HCT116 (cell line): ENCODE measurements around the gene BMP2K. TPM values are rescaled to one million over a fixed set of nuclear protein-coding genes. Genes with fewer than 3 reads are reported as not detected.

Source experiments
- ATAC-seq: fragments of 200-7000 bp; cut with Tn5 transposase; 2 replicates; pipeline ENCODE4 v1.9.1; 2020; ENCODE audit warnings: mild to moderate bottlenecking, moderate library complexity
- BruUV-seq: library from RNA; stranded (reverse); fragments of 400-500 nt; replicated peaks from 2 replicates; lab custom pipeline; 2021; lab: Mats Ljungman, UMichigan
- CTCF ChIA-PET: fragments of 300-600 bp; sonication (Branson Sonifier 250); formaldehyde crosslinking; loops from one replicate; lab custom pipeline; 2021; ENCODE audit warnings: antibody characterized with exemption; lab: Charles Lee
- POLR2A ChIA-PET: fragments of 300-600, 350-600 bp; sonication (Branson Sonifier 250); formaldehyde crosslinking; loops from one replicate; lab custom pipeline; 2021; ENCODE audit warnings: antibody characterized with exemption; lab: Charles Lee
- RAD21 ChIA-PET, 2 experiments: fragments of 300-600 bp; sonication (Branson Sonifier 250); formaldehyde crosslinking; loops; one replicate each; lab custom pipeline; 2023; ENCODE audit warnings: low total read pairs in 2 of 2; ENCODE audit not compliant: uncharacterized antibody in 2 of 2, unreplicated experiment in 2 of 2, low non-redundant PET in 1 of 2; lab: Charles Lee
- DNase-seq: peaks from one replicate; pipeline ENCODE4 v3.0.0-alpha.2; 2010; ENCODE audit warnings: low read depth, low spot score
- H2AFZ ChIP-seq: fragments of 200-600 bp; shearing (Covaris generic), sonication (generic); 2 replicates; pipeline ENCODE4 v1.6.1; 2017; ENCODE audit warnings: low read depth, mixed run types, mixed read lengths, antibody characterized with exemption, low read length; ENCODE audit not compliant: poor library complexity, severe bottlenecking
- H3K27ac ChIP-seq: 2 replicates; pipeline ENCODE4 v1.5.1; 2012; ENCODE audit warnings: low read depth, low read length
- H3K27me3 ChIP-seq: fragments of 200-600 bp; sonication (generic); 2 replicates; pipeline ENCODE4 v1.6.1; 2016; ENCODE audit warnings: mixed run types, low read length, mixed read lengths; ENCODE audit not compliant: insufficient read depth
- H3K36me3 ChIP-seq, 2 experiments: fragments of 200-500 bp in 1 of 2; fragments of 200-600 bp in 1 of 2; sonication (Bioruptor generic) in 1 of 2; sonication (generic) in 1 of 2; 2 replicates each; pipeline versions ENCODE4 v1.5.1 to v1.6.1; 2014 to 2016; ENCODE audit warnings: low read length in 2 of 2, inconsistent platforms in 1 of 2, mixed read lengths in 1 of 2, mixed run types in 1 of 2; ENCODE audit not compliant: insufficient read depth in 2 of 2, control insufficient read depth in 1 of 2
- H3K4me1 ChIP-seq, 2 experiments: fragments of 200-600 bp in 1 of 2; sonication (generic) in 1 of 2; 2 replicates each; pipeline versions ENCODE4 v1.5.1 to v1.6.1; 2012 to 2017; ENCODE audit warnings: low read length in 2 of 2, inconsistent platforms in 1 of 2, mild to moderate bottlenecking in 1 of 2, mixed read lengths in 1 of 2, mixed run types in 1 of 2, moderate library complexity in 1 of 2; ENCODE audit not compliant: insufficient read depth in 2 of 2, control insufficient read depth in 1 of 2
- H3K4me2 ChIP-seq: fragments of 200-600 bp; sonication (generic); 2 replicates; pipeline ENCODE4 v1.6.1; 2017; ENCODE audit warnings: mixed run types, low read length, mixed read lengths
- H3K4me3 ChIP-seq, 2 experiments: fragments of 200-600 bp in 1 of 2; sonication (generic) in 1 of 2; replicated peaks in 1 of 2; 2 replicates each; pipeline ENCODE4 v1.5.1; 2011 to 2016; ENCODE audit warnings: low read length in 2 of 2, control low read depth in 1 of 2, low read depth in 1 of 2, mild to moderate bottlenecking in 1 of 2, mixed read lengths in 1 of 2, mixed run types in 1 of 2
- H3K79me2 ChIP-seq: fragments of 200-600 bp; sonication (generic); 2 replicates; pipeline ENCODE4 v1.6.1; 2017; ENCODE audit warnings: mild to moderate bottlenecking, mixed run types, low read length, moderate library complexity, mixed read lengths; ENCODE audit not compliant: insufficient read depth
- H3K9ac ChIP-seq: fragments of 200-600 bp; sonication (generic); 2 replicates; pipeline ENCODE4 v1.6.1; 2016; ENCODE audit warnings: low read length, mixed read lengths
- H3K9me2 ChIP-seq: fragments of 200-600 bp; sonication (generic), shearing (Covaris generic); 2 replicates; pipeline ENCODE4 v1.6.1; 2017; ENCODE audit warnings: mixed run types, mild to moderate bottlenecking, moderate library complexity; ENCODE audit not compliant: insufficient read depth
- H3K9me3 ChIP-seq, 2 experiments: fragments of 200-500 bp in 1 of 2; fragments of 200-600 bp in 1 of 2; sonication (Bioruptor generic) in 1 of 2; sonication (generic) in 1 of 2; 2 replicates each; pipeline ENCODE4 v1.6.1; 2014 to 2017; ENCODE audit warnings: low read length in 2 of 2, mixed read lengths in 2 of 2, inconsistent platforms in 1 of 2, low read depth in 1 of 2, mild to moderate bottlenecking in 1 of 2, mixed run types in 1 of 2, moderate library complexity in 1 of 2; ENCODE audit not compliant: control insufficient read depth in 1 of 2, insufficient read depth in 1 of 2
- H4K20me1 ChIP-seq: fragments of 200-600 bp; sonication (generic), shearing (Covaris generic); 2 replicates; pipeline ENCODE4 v1.6.1; 2017; ENCODE audit warnings: mixed run types, mild to moderate bottlenecking, moderate library complexity; ENCODE audit not compliant: insufficient read depth
- EGR1 ChIP-seq: IDR thresholded peaks from 2 replicates; pipeline ENCODE4 v1.6.1; 2012; ENCODE audit warnings: low read depth
- ELF1 ChIP-seq: IDR thresholded peaks from 2 replicates; pipeline ENCODE4 v1.6.1; 2012; ENCODE audit warnings: low read depth, borderline replicate concordance
- EZH2 ChIP-seq: fragments of 200-600 bp; sonication (generic); IDR thresholded peaks from 2 replicates; pipeline ENCODE4 v1.6.1; 2017; ENCODE audit warnings: antibody characterized with exemption, mixed run types
- JUND ChIP-seq: IDR thresholded peaks from 2 replicates; pipeline ENCODE4 v1.6.1; 2012
- SP1 ChIP-seq: IDR thresholded peaks from 2 replicates; pipeline ENCODE4 v1.6.1; 2012; ENCODE audit warnings: low read depth
- SRF ChIP-seq: IDR thresholded peaks from 2 replicates; pipeline ENCODE4 v1.6.1; 2012; ENCODE audit warnings: low read depth
- YY1 ChIP-seq: IDR thresholded peaks from 2 replicates; pipeline ENCODE4 v1.6.1; 2011; ENCODE audit warnings: low read length, low read depth, moderate library complexity, mild to moderate bottlenecking; ENCODE audit not compliant: insufficient replicate concordance; ENCODE audit errors: extremely low read depth
- ZFX ChIP-seq: fragments of 450-650 bp; IDR thresholded peaks from 2 replicates; pipeline ENCODE4 v1.6.1; 2017
- intact Hi-C: fragments of 100-400 bp; cut with micrococcal nuclease; formaldehyde crosslinking; loops from 2 replicates; pipeline ENCODE4 v1.10.0; 2022
- total RNA-seq: library from RNA; stranded (reverse); gene quantifications from one replicate; pipeline ENCODE4 v1.2.1, GENCODE V29; 2021; ENCODE audit not compliant: unreplicated experiment
- TF ChIP-seq, protein P1 (sequence below), 3 experiments: fragments of 200-600 bp in 1 of 3; sonication (generic) in 1 of 3; IDR thresholded peaks in 2 of 3; conservative IDR thresholded peaks in 1 of 3; 2 replicates each; pipeline ENCODE4 v1.5.1; 2012 to 2017; ENCODE audit warnings: low read depth in 2 of 3, low read length in 2 of 3, antibody characterized with exemption in 1 of 3, borderline replicate concordance in 1 of 3, control low read depth in 1 of 3, mild to moderate bottlenecking in 1 of 3, mixed read lengths in 1 of 3, mixed run types in 1 of 3, moderate library complexity in 1 of 3; ENCODE audit not compliant: insufficient read depth in 1 of 3
- TF ChIP-seq, protein P2 (sequence below): IDR thresholded peaks from 2 replicates; pipeline ENCODE4 v1.6.1; 2012

Gene BMP2K
- total RNA-seq, 1 experiment from 2014 or later, result 27.7 TPM

DNA sequence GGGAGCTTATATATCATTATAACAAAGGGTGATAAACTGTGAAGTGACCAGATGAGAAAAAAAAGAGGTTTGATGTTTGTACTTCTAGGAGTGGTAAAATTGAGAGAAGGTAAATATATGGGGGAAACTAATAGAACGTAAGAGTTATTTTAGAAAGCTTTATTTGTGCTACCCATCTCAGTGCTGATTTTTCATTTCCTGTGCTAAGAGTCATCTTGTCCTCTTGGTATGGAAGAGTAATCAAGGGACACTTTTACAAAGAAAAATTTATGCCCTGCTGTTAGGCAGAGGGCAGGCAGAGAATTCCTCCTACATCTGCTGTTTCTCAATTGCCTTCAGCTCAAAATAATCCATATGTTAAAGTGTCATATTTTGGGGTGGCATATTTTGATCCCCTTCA lies 49.6 kb upstream of the BMP2K start:
- DNase-seq (no peak), ATAC-seq (no peak)
- no peaks in the 10 kb centered on the region for H3K9me2 ChIP-seq
- CTCF ChIA-PET, result no interaction called here
- H2AFZ ChIP-seq, result no peak overlapping the region
- H3K9ac ChIP-seq, result no peak overlapping the region
- no TSS peak for BruUV-seq
- no peak overlapping the region for H3K4me3 ChIP-seq
- H3K36me3 ChIP-seq, result no peaks in the 10 kb centered on the region
- POLR2A ChIA-PET, result interaction anchor here (0.6 kb wide), 1 partner anchor 162 kb away, joined by 3 read pairs; no protein-coding TSS in a partner anchor
- TF ChIP-seq EZH2, result no peak
- TF ChIP-seq, protein P1, sequence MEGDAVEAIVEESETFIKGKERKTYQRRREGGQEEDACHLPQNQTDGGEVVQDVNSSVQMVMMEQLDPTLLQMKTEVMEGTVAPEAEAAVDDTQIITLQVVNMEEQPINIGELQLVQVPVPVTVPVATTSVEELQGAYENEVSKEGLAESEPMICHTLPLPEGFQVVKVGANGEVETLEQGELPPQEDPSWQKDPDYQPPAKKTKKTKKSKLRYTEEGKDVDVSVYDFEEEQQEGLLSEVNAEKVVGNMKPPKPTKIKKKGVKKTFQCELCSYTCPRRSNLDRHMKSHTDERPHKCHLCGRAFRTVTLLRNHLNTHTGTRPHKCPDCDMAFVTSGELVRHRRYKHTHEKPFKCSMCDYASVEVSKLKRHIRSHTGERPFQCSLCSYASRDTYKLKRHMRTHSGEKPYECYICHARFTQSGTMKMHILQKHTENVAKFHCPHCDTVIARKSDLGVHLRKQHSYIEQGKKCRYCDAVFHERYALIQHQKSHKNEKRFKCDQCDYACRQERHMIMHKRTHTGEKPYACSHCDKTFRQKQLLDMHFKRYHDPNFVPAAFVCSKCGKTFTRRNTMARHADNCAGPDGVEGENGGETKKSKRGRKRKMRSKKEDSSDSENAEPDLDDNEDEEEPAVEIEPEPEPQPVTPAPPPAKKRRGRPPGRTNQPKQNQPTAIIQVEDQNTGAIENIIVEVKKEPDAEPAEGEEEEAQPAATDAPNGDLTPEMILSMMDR (IDR thresholded peaks at IDR 0.05 in 2 of 3, conservative IDR thresholded peaks at IDR 0.05 in 1 of 3; ENCODE audit: borderline replicate concordance in 1 of 3, insufficient read depth in 1 of 3, low read depth in 2 of 3, low read length in 2 of 3), result no peak
- TF ChIP-seq SRF, result no peak
- no peak for TF ChIP-seq ELF1
- TF ChIP-seq JUND, result no peak
- no peak for TF ChIP-seq EGR1
- no peak for TF ChIP-seq ZFX
- no peak for TF ChIP-seq YY1
- TF ChIP-seq, protein P2, sequence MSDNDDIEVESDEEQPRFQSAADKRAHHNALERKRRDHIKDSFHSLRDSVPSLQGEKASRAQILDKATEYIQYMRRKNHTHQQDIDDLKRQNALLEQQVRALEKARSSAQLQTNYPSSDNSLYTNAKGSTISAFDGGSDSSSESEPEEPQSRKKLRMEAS, result no peak
- no peak for TF ChIP-seq SP1
- intact Hi-C loops, result no loop called here
- H3K4me2 ChIP-seq, result no peak overlapping the region
- no peaks in the 10 kb centered on the region for H3K27me3 ChIP-seq
- H3K79me2 ChIP-seq, result no peaks in the 10 kb centered on the region
- RAD21 ChIA-PET, result no interaction called here
- H3K9me3 ChIP-seq, result no peaks in the 10 kb centered on the region
- no peak overlapping the region for H3K27ac ChIP-seq
- H4K20me1 ChIP-seq, result no peaks in the 10 kb centered on the region
- no peaks in the 10 kb centered on the region for H3K4me1 ChIP-seq
